GM21529 (cell line): ENCODE measurements around the gene DPM1.

Experiments
- ATAC-seq: cut with Tn5 transposase; IDR thresholded peaks from one replicate; pipeline ENCODE4 v1.9.1; 2021; ENCODE audit not compliant: unreplicated experiment

Gene DPM1

GRCh38 chr20:50957798-50958614 lies at the start of gene DPM1:
Gene DPM1, minus strand, starts transcription at chr20:50958532. Its CDS starts 9 bp downstream, at chr20:50958523.
- ATAC-seq, result peak; percentile 80

- ATAC-seq, result no peak
Measured at GRCh38 chr20:51005214-51005613, 46.9 kb upstream of the DPM1 start.

GRCh38 chr20:51004781-51005180 lies 46.4 kb upstream of the DPM1 start:
- no peak for ATAC-seq

- no peak for ATAC-seq
Measured at GRCh38 chr20:51004305-51004727, 46.0 kb upstream of the DPM1 start.

- no peak for ATAC-seq
Measured at GRCh38 chr20:51003753-51004152, 45.4 kb upstream of the DPM1 start.

- no peak for ATAC-seq
Measured at GRCh38 chr20:51002633-51003032, 44.3 kb upstream of the DPM1 start.

- no peak for ATAC-seq
Measured at GRCh38 chr20:51001430-51002265, 43.3 kb upstream of the DPM1 start.

GRCh38 chr20:50999355-50999754 lies 41.0 kb upstream of the DPM1 start:
- ATAC-seq, result no peak

- ATAC-seq, result no peak
Measured at GRCh38 chr20:50996901-50997865, 38.9 kb upstream of the DPM1 start.

- ATAC-seq, result no peak
Measured at GRCh38 chr20:50995506-50995905, 37.2 kb upstream of the DPM1 start.

- ATAC-seq, result no peak
Measured at GRCh38 chr20:50993876-50994275, 35.5 kb upstream of the DPM1 start.

- ATAC-seq, result no peak
Measured at GRCh38 chr20:50992733-50993457, 34.6 kb upstream of the DPM1 start.

GRCh38 chr20:50992336-50992732 lies 34.0 kb upstream of the DPM1 start:
- ATAC-seq, result no peak

- no peak for ATAC-seq
Measured at GRCh38 chr20:50991076-50991475, 32.7 kb upstream of the DPM1 start.

GRCh38 chr20:50987493-50988210 lies 29.3 kb upstream of the DPM1 start:
- peak; percentile 57 for ATAC-seq

GRCh38 chr20:50983321-50983720 lies 25.0 kb upstream of the DPM1 start:
- ATAC-seq, result no peak

GRCh38 chr20:50982363-50982762 lies 24.0 kb upstream of the DPM1 start:
- no peak for ATAC-seq

- no peak for ATAC-seq
Measured at GRCh38 chr20:50981714-50982048, 23.3 kb upstream of the DPM1 start.

GRCh38 chr20:50980851-50981713 lies 22.8 kb upstream of the DPM1 start:
- no peak for ATAC-seq
